H9 (cell line): ENCODE data around the gene ME3. TPM values are rescaled to one million over a fixed set of nuclear protein-coding genes. Genes with fewer than 3 reads are reported as not detected.

Source experiments
- DNase-seq: peaks from one replicate; pipeline ENCODE4 v3.0.0-alpha.2; 2017
- H2AFZ ChIP-seq: one replicate; pipeline ENCODE4 v1.6.1; 2013; ENCODE audit warnings: mild to moderate bottlenecking, low read length, control low read depth, moderate library complexity
- H2AK5ac ChIP-seq: 2 replicates; pipeline ENCODE4 v1.6.1; 2013; ENCODE audit warnings: low read length, control low read depth, mixed read lengths; ENCODE audit not compliant: insufficient read length
- H2BK120ac ChIP-seq: one replicate; pipeline ENCODE4 v1.6.1; 2013; ENCODE audit warnings: low read depth, mild to moderate bottlenecking, low read length, control low read depth, inconsistent platforms; ENCODE audit not compliant: poor library complexity, severe bottlenecking
- H2BK12ac ChIP-seq: 2 replicates; pipeline ENCODE4 v1.6.1; 2013; ENCODE audit warnings: low read length, control low read depth, mixed read lengths, low read depth; ENCODE audit not compliant: insufficient read length
- H2BK15ac ChIP-seq: 2 replicates; pipeline ENCODE4 v1.6.1; 2013; ENCODE audit warnings: low read depth, low read length, control low read depth
- H2BK20ac ChIP-seq: one replicate; pipeline ENCODE4 v1.6.1; 2013; ENCODE audit warnings: low read depth, mild to moderate bottlenecking, low read length, control low read depth, inconsistent platforms; ENCODE audit not compliant: poor library complexity, severe bottlenecking
- H2BK5ac ChIP-seq: 2 replicates; pipeline ENCODE4 v1.6.1; 2013; ENCODE audit warnings: low read length, control low read depth, mixed read lengths; ENCODE audit not compliant: insufficient read length
- H3K14ac ChIP-seq: 2 replicates; pipeline ENCODE4 v1.6.1; 2013; ENCODE audit warnings: low read length, control low read depth; ENCODE audit not compliant: insufficient read depth
- H3K18ac ChIP-seq: 2 replicates; pipeline ENCODE4 v1.6.1; 2013; ENCODE audit warnings: low read depth, mild to moderate bottlenecking, mixed read lengths, low read length, control low read depth; ENCODE audit not compliant: insufficient read length
- H3K23ac ChIP-seq: 2 replicates; pipeline ENCODE4 v1.6.1; 2013; ENCODE audit warnings: low read length, control low read depth, mixed read lengths, low read depth; ENCODE audit not compliant: insufficient read length
- H3K23me2 ChIP-seq: 2 replicates; pipeline ENCODE4 v1.6.1; 2013; ENCODE audit warnings: low read depth, mild to moderate bottlenecking, mixed read lengths, low read length, control low read depth; ENCODE audit not compliant: insufficient read length, poor library complexity, severe bottlenecking
- H3K27ac ChIP-seq: 2 replicates; pipeline ENCODE4 v1.5.1; 2013; ENCODE audit warnings: low read length, control low read depth, mixed read lengths, low read depth; ENCODE audit not compliant: insufficient read length
- H3K27me3 ChIP-seq: 2 replicates; pipeline ENCODE4 v1.6.1; 2013; ENCODE audit warnings: low read length, control low read depth, inconsistent platforms; ENCODE audit not compliant: insufficient read depth
- H3K4ac ChIP-seq: 2 replicates; pipeline ENCODE4 v1.6.1; 2013; ENCODE audit warnings: low read depth, mild to moderate bottlenecking, control low read depth, inconsistent platforms, low read length, moderate library complexity
- H3K4me1 ChIP-seq: 2 replicates; pipeline ENCODE4 v1.6.1; 2013; ENCODE audit warnings: low read length, control low read depth, inconsistent platforms; ENCODE audit not compliant: insufficient read depth
- H3K4me2 ChIP-seq: 2 replicates; pipeline ENCODE4 v1.6.1; 2013; ENCODE audit warnings: low read length, control low read depth, mixed read lengths; ENCODE audit not compliant: insufficient read length, insufficient read depth
- H3K56ac ChIP-seq: 2 replicates; pipeline ENCODE4 v1.6.1; 2013; ENCODE audit warnings: low read depth, mild to moderate bottlenecking, mixed read lengths, low read length, control low read depth; ENCODE audit not compliant: insufficient read length
- H3K79me1 ChIP-seq: 2 replicates; pipeline ENCODE4 v1.6.1; 2013; ENCODE audit warnings: low read depth, mild to moderate bottlenecking, moderate library complexity, low read length, control low read depth, inconsistent platforms; ENCODE audit not compliant: insufficient read depth, poor library complexity, severe bottlenecking
- H3K79me2 ChIP-seq: 2 replicates; pipeline ENCODE4 v1.6.1; 2013; ENCODE audit warnings: low read length, control low read depth, inconsistent platforms; ENCODE audit not compliant: insufficient read depth
- H3K9ac ChIP-seq: 2 replicates; pipeline ENCODE4 v1.6.1; 2013; ENCODE audit warnings: low read length, control low read depth, mixed read lengths; ENCODE audit not compliant: insufficient read length; ENCODE audit errors: extremely low read depth
- H3K9me3 ChIP-seq: one replicate; pipeline ENCODE4 v1.6.1; 2013; ENCODE audit warnings: low read depth, low read length, inconsistent platforms; ENCODE audit not compliant: control insufficient read depth
- H3T11ph ChIP-seq: one replicate; pipeline ENCODE4 v1.6.1; 2013; ENCODE audit warnings: mild to moderate bottlenecking, low read length, control low read depth, inconsistent platforms
- H4K20me1 ChIP-seq: one replicate; pipeline ENCODE4 v1.6.1; 2013; ENCODE audit not compliant: control insufficient read depth, insufficient read length, insufficient read depth
- H4K5ac ChIP-seq: 2 replicates; pipeline ENCODE4 v1.6.1; 2013; ENCODE audit warnings: low read depth, mild to moderate bottlenecking, mixed read lengths, low read length, control low read depth; ENCODE audit not compliant: insufficient read length
- H4K8ac ChIP-seq: replicated peaks from 2 replicates; pipeline ENCODE4 v1.6.1; 2013; ENCODE audit warnings: low read length, control low read depth, mixed read lengths, low read depth; ENCODE audit not compliant: insufficient read length
- H4K91ac ChIP-seq: 2 replicates; pipeline ENCODE4 v1.6.1; 2013; ENCODE audit warnings: low read depth, mild to moderate bottlenecking, moderate library complexity, mixed read lengths, low read length, control low read depth; ENCODE audit not compliant: insufficient read length
- H3K27ac Mint-ChIP-seq, 3 experiments: 2 replicates in 2 of 3; 3 replicates in 1 of 3; pipeline ENCODE4 v1.8.0; 2020 to 2021; ENCODE audit warnings: mixed read lengths in 3 of 3, mild to moderate bottlenecking in 1 of 3, moderate library complexity in 1 of 3
- H3K27me3 Mint-ChIP-seq: 2 replicates; pipeline ENCODE4 v1.8.0; 2021; ENCODE audit warnings: low read depth, mild to moderate bottlenecking, moderate library complexity, mixed read lengths
- H3K36me3 Mint-ChIP-seq, 3 experiments: 2 replicates in 2 of 3; 3 replicates in 1 of 3; pipeline ENCODE4 v1.8.0; 2020 to 2021; ENCODE audit warnings: low read depth in 3 of 3, mixed read lengths in 3 of 3; ENCODE audit not compliant: insufficient read depth in 1 of 3
- H3K4me1 Mint-ChIP-seq, 2 experiments: 2 replicates each; pipeline ENCODE4 v1.8.0; 2020; ENCODE audit warnings: mixed read lengths in 2 of 2
- H3K4me3 Mint-ChIP-seq, 2 experiments: 2 replicates in 1 of 2; 3 replicates in 1 of 2; pipeline ENCODE4 v1.8.0; 2020 to 2021; ENCODE audit warnings: mild to moderate bottlenecking in 2 of 2, mixed read lengths in 2 of 2, moderate library complexity in 1 of 2
- H3K9me3 Mint-ChIP-seq, 2 experiments: 2 replicates in 1 of 2; 3 replicates in 1 of 2; pipeline ENCODE4 v1.8.0; 2020; ENCODE audit warnings: mild to moderate bottlenecking in 2 of 2, mixed read lengths in 2 of 2, moderate library complexity in 1 of 2
- WGBS: extraction: QIAGEN DNeasy Blood & Tissue Kit; methylation state at CpG from one replicate; pipeline ENCODE4 v1.1.7; 2013; ENCODE audit warnings: missing lambda C conversion rate, low lambda C conversion rate, mixed read lengths; ENCODE audit not compliant: insufficient read length; ENCODE audit errors: extremely low coverage; 5-methylcytosine and 5-hydroxymethylcytosine counted together
- total RNA-seq: library from RNA; stranded (reverse); gene quantifications from 2 replicates; pipeline ENCODE4 v1.2.1, GENCODE V29; 2021
- TF ChIP-seq, protein P1 (sequence below): fragments of 200-600 bp; sonication (generic); conservative IDR thresholded peaks from 3 replicates; pipeline ENCODE4 v1.8.0; 2021; ENCODE audit warnings: antibody characterized with exemption, mild to moderate bottlenecking

ME3 gene
- total RNA-seq, 1 experiment from 2014 or later: 2.8 TPM

DNA sequence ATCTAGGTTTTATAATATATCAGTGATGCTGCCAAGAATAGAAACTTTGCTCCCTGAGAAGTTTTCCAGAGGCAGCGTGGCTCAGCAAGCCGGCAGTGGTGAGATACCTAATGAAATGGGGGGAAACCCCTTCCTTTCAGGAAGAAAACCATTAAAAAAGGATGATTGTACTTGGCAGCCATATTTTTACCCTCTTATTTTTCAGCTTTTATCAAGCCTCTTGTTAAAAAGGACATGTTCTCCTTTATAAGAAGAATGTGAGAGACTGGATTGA is 9.0 kb upstream of the ME3 start:
- no peak overlapping the region for H3K4ac ChIP-seq
- WGBS: no CpG with 5 or more reads among the region's 2 CpGs
- peaks cover 5% of the 10 kb centered on the region; the same call in 1 of the 2 replicates for H3K4me1 ChIP-seq
- no peak overlapping the region for H3T11ph ChIP-seq
- H3K79me2 ChIP-seq: no peaks in the 10 kb centered on the region
- no peak overlapping the region for H2BK120ac ChIP-seq
- no peak overlapping the region for H2BK5ac ChIP-seq
- no peaks in the 10 kb centered on the region for H3K23me2 ChIP-seq
- Mint-ChIP-seq H3K36me3 (no peaks in the 10 kb centered on the region), H3K9me3 (no peaks in the 10 kb centered on the region), H3K27ac (no peak overlapping the region), H3K27me3 (no peaks in the 10 kb centered on the region), H3K4me3 (no peak overlapping the region), H3K4me1 (peaks cover 36 to 39% of the 10 kb centered on the region in 2 experiments)
- no peak overlapping the region for H3K18ac ChIP-seq
- no peaks in the 10 kb centered on the region for H3K9me3 ChIP-seq
- no peak overlapping the region for H3K56ac ChIP-seq
- H2BK12ac ChIP-seq: no peak overlapping the region
- H3K79me1 ChIP-seq: no peaks in the 10 kb centered on the region
- H3K23ac ChIP-seq: no peak overlapping the region
- H3K14ac ChIP-seq: no peak overlapping the region
- H4K91ac ChIP-seq: no peak overlapping the region
- no peak for DNase-seq
- H3K27me3 ChIP-seq: no peaks in the 10 kb centered on the region
- no peak overlapping the region for H3K27ac ChIP-seq
- H2AK5ac ChIP-seq: no peak overlapping the region
- H3K4me2 ChIP-seq: no peak overlapping the region
- TF ChIP-seq, protein P1, sequence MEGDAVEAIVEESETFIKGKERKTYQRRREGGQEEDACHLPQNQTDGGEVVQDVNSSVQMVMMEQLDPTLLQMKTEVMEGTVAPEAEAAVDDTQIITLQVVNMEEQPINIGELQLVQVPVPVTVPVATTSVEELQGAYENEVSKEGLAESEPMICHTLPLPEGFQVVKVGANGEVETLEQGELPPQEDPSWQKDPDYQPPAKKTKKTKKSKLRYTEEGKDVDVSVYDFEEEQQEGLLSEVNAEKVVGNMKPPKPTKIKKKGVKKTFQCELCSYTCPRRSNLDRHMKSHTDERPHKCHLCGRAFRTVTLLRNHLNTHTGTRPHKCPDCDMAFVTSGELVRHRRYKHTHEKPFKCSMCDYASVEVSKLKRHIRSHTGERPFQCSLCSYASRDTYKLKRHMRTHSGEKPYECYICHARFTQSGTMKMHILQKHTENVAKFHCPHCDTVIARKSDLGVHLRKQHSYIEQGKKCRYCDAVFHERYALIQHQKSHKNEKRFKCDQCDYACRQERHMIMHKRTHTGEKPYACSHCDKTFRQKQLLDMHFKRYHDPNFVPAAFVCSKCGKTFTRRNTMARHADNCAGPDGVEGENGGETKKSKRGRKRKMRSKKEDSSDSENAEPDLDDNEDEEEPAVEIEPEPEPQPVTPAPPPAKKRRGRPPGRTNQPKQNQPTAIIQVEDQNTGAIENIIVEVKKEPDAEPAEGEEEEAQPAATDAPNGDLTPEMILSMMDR: no peak
- no peak overlapping the region for H3K9ac ChIP-seq
- no peaks in the 10 kb centered on the region for H4K20me1 ChIP-seq
- no peak overlapping the region for H2BK20ac ChIP-seq
- H2AFZ ChIP-seq: no peak overlapping the region
- no peak overlapping the region for H4K8ac ChIP-seq
- no peak overlapping the region for H2BK15ac ChIP-seq
- H4K5ac ChIP-seq: no peak overlapping the region
